Epithelial cell of esophagus (primary cell): Measurements from ENCODE around the gene TSHZ2.

Experiments
- DNase-seq: peaks from one replicate; pipeline ENCODE4 v3.0.0; 2010; ENCODE audit warnings: low read depth
- H3K4me3 ChIP-seq: 2 replicates; pipeline ENCODE4 v1.5.1; 2011; ENCODE audit warnings: mild to moderate bottlenecking, low read length, control low read depth
- CTCF ChIP-seq: IDR thresholded peaks from 2 replicates; pipeline ENCODE4 v1.5.1; 2011; ENCODE audit warnings: low read depth, mild to moderate bottlenecking, low read length, control low read depth, inconsistent platforms; ENCODE audit not compliant: insufficient read depth; ENCODE audit errors: missing control alignments

Gene TSHZ2

GRCh38 chr20:53202777-53203176 lies 230.6 kb downstream of the TSHZ2 start:
- TF ChIP-seq CTCF, result no peak
- DNase-seq, result peak; percentile 51
- no peak overlapping the region for H3K4me3 ChIP-seq

DNA sequence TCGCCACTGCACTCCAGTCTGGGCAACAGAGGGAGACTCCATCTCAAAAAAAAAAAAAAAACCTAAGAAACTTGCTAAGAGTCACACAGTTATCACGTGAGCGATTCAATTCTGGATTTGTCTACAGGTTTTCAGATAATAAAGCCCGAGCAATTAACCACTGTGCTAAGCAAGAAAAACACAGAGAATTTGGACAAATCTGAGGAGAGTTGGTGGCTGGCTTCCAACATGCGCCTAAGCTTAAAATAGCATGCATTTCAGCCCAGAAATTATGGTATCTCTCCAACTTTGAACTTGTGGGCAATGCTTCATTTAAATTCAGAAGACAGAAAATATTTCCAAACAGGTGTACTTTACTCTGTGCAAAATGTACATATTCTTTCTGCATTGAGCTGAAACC lies 232.9 kb downstream of the TSHZ2 start:
- no peak for TF ChIP-seq CTCF
- H3K4me3 ChIP-seq, result no peak overlapping the region
- no peak for DNase-seq

DNA sequence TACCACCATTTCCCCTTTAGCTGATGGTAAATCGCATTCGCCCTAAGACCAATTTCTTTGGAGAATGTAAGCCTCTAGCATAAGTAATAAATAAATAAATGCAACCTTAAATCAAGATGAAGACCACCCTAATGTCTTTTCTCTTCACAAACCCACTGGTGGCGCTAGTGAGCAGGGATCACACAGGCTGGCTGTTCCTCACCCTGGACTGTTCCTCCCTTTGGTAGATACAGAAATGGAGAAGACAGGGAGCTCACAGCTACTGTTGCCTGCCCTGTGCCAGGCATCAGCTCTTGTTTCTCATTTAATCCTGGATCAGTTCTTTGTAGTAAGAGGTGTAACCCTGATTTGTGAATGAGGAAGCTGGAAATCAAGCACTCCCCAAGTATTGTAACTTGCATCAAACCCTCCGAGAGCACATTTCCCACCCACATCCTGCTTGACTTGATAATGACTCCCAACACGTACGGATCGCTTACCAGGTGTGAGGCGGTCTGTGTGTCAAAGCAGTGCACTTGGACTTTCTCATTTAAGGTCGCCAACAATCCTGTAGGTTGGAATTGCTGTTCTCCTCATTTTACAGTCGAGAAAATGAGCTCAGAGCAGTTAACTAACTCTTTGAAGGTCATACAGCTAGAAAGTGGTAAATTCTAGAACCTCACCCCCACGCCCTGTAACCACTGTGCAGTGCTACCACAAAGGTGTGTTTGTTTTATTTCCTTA lies 236.1 kb downstream of the TSHZ2 start:
- no peak overlapping the region for H3K4me3 ChIP-seq
- DNase-seq, result no peak
- no peak for TF ChIP-seq CTCF

GRCh38 chr20:53210041-53210440 lies 237.9 kb downstream of the TSHZ2 start:
- no peak for TF ChIP-seq CTCF
- H3K4me3 ChIP-seq, result no peak overlapping the region
- no peak for DNase-seq

- TF ChIP-seq CTCF, result no peak
- H3K4me3 ChIP-seq, result no peak overlapping the region
- DNase-seq, result no peak
Measured at GRCh38 chr20:53210931-53211330, 238.8 kb downstream of the TSHZ2 start.

DNA sequence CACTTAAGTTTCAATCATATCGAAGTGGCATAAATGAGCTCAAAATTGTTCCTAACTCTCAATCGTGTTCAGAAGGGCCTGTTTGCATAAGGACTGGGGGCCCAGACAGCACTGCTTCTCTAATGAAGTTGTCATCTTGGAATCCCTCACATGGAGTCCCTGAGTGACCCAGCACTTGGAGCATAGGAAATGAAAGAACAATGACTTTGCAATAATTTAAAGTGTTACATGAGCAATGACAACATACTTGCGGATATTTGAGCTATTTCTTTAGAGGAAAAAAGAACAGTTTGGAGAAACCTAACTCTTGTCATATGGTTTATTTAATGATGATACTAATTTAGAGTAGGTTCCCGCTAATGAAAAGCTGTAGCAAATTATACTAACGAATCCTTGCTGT lies 239.9 kb downstream of the TSHZ2 start:
- no peak for DNase-seq
- no peak overlapping the region for H3K4me3 ChIP-seq
- no peak for TF ChIP-seq CTCF

DNA sequence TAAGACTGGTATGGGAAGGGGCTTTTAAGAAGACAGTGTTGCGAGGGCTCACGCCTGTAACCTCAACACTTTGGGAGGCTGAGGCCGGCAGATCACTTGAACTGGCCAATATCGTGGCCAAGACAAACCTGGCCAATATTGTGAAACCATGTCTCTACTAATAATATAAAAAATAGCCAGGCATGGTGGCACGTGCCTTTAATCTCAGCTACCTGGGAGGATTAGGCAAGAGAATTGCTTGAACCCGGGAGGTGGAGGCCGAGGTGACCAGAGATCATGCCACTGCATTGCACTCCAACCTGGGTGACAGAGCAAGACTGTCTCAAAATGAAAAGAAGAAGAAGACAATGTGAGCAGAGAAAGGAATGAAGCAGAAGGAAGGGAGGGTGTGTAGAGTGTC lies 242.2 kb downstream of the TSHZ2 start:
- no peak for TF ChIP-seq CTCF
- H3K4me3 ChIP-seq, result no peak overlapping the region
- no peak for DNase-seq
